ENCODE data around the gene DLGAP4. TPM values are rescaled to one million over a fixed set of nuclear protein-coding genes. Genes with fewer than 3 reads are reported as not detected.

Gene DLGAP4
- total and polyA plus RNA-seq, 9 of the 15 experiments (the other 6 are each of a cell fraction or from before 2014, with no cell fraction given) = 0.31 to 34.1 (median 4.5) TPM

GRCh38 chr20:36574366-36575135, 268.4 kb downstream of the DLGAP4 start (continued):
- TF ChIP-seq, protein P1, sequence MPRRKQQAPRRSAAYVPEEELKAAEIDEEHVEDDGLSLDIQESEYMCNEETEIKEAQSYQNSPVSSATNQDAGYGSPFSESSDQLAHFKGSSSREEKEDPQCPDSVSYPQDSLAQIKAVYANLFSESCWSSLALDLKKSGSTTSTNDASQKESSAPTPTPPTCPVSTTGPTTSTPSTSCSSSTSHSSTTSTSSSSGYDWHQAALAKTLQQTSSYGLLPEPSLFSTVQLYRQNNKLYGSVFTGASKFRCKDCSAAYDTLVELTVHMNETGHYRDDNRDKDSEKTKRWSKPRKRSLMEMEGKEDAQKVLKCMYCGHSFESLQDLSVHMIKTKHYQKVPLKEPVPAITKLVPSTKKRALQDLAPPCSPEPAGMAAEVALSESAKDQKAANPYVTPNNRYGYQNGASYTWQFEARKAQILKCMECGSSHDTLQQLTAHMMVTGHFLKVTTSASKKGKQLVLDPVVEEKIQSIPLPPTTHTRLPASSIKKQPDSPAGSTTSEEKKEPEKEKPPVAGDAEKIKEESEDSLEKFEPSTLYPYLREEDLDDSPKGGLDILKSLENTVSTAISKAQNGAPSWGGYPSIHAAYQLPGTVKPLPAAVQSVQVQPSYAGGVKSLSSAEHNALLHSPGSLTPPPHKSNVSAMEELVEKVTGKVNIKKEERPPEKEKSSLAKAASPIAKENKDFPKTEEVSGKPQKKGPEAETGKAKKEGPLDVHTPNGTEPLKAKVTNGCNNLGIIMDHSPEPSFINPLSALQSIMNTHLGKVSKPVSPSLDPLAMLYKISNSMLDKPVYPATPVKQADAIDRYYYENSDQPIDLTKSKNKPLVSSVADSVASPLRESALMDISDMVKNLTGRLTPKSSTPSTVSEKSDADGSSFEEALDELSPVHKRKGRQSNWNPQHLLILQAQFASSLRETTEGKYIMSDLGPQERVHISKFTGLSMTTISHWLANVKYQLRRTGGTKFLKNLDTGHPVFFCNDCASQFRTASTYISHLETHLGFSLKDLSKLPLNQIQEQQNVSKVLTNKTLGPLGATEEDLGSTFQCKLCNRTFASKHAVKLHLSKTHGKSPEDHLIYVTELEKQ (CRISPR knock-in tag; IDR thresholded peaks at IDR 0.05) = no peak
- TF ChIP-seq HDGF (IDR thresholded peaks at IDR 0.05) (no peak), RFX7 (CRISPR knock-in tag; IDR thresholded peaks at IDR 0.05) (no peak), RBM15 (IDR thresholded peaks at IDR 0.05; ENCODE audit: insufficient read depth, low read length) (no peak), ILF3 (IDR thresholded peaks at IDR 0.05; ENCODE audit: borderline replicate concordance) (no peak), ZNF146 (CRISPR knock-in tag; IDR thresholded peaks at IDR 0.05; ENCODE audit: unreplicated experiment) (no peak), TBL1XR1 (IDR thresholded peaks at IDR 0.05; ENCODE audit: low read length in 2 of 2) (no peak), KLF16 (IDR thresholded peaks at IDR 0.05) (peak; percentile 73), RAD21 (CRISPR knock-in tag; conservative IDR thresholded peaks at IDR 0.05 in 1 of 2, IDR thresholded peaks at IDR 0.05 in 1 of 2) (no peak), NFRKB (IDR thresholded peaks at IDR 0.05; ENCODE audit: low read depth) (no peak), COPS2 (conservative IDR thresholded peaks at IDR 0.05) (no peak), MLX (CRISPR knock-in tag; conservative IDR thresholded peaks at IDR 0.05) (no peak), MIER1 (IDR thresholded peaks at IDR 0.05; ENCODE audit: low read depth) (no peak), ILK (tag; IDR thresholded peaks at IDR 0.05; ENCODE audit: borderline replicate concordance, low read depth) (no peak), MED1 (CRISPR knock-in tag; IDR thresholded peaks at IDR 0.05; ENCODE audit: borderline replicate concordance) (no peak)
- TF ChIP-seq, protein P2, sequence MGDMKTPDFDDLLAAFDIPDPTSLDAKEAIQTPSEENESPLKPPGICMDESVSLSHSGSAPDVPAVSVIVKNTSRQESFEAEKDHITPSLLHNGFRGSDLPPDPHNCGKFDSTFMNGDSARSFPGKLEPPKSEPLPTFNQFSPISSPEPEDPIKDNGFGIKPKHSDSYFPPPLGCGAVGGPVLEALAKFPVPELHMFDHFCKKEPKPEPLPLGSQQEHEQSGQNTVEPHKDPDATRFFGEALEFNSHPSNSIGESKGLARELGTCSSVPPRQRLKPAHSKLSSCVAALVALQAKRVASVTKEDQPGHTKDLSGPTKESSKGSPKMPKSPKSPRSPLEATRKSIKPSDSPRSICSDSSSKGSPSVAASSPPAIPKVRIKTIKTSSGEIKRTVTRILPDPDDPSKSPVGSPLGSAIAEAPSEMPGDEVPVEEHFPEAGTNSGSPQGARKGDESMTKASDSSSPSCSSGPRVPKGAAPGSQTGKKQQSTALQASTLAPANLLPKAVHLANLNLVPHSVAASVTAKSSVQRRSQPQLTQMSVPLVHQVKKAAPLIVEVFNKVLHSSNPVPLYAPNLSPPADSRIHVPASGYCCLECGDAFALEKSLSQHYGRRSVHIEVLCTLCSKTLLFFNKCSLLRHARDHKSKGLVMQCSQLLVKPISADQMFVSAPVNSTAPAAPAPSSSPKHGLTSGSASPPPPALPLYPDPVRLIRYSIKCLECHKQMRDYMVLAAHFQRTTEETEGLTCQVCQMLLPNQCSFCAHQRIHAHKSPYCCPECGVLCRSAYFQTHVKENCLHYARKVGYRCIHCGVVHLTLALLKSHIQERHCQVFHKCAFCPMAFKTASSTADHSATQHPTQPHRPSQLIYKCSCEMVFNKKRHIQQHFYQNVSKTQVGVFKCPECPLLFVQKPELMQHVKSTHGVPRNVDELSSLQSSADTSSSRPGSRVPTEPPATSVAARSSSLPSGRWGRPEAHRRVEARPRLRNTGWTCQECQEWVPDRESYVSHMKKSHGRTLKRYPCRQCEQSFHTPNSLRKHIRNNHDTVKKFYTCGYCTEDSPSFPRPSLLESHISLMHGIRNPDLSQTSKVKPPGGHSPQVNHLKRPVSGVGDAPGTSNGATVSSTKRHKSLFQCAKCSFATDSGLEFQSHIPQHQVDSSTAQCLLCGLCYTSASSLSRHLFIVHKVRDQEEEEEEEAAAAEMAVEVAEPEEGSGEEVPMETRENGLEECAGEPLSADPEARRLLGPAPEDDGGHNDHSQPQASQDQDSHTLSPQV (IDR thresholded peaks at IDR 0.05) = peak; percentile 89
- TF ChIP-seq, protein P3, sequence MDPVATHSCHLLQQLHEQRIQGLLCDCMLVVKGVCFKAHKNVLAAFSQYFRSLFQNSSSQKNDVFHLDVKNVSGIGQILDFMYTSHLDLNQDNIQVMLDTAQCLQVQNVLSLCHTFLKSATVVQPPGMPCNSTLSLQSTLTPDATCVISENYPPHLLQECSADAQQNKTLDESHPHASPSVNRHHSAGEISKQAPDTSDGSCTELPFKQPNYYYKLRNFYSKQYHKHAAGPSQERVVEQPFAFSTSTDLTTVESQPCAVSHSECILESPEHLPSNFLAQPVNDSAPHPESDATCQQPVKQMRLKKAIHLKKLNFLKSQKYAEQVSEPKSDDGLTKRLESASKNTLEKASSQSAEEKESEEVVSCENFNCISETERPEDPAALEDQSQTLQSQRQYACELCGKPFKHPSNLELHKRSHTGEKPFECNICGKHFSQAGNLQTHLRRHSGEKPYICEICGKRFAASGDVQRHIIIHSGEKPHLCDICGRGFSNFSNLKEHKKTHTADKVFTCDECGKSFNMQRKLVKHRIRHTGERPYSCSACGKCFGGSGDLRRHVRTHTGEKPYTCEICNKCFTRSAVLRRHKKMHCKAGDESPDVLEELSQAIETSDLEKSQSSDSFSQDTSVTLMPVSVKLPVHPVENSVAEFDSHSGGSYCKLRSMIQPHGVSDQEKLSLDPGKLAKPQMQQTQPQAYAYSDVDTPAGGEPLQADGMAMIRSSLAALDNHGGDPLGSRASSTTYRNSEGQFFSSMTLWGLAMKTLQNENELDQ (CRISPR knock-in tag; IDR thresholded peaks at IDR 0.05; ENCODE audit: borderline replicate concordance) = no peak

Measured in K562 (cell line).